ENCODE measurements around the gene ABCF1.

- TF ChIP-seq POLR2AphosphoS5 (IDR thresholded peaks at IDR 0.05; ENCODE audit: low read depth, low read length), result no peak
- no peak for TF ChIP-seq POLR2A (IDR thresholded peaks at IDR 0.05; ENCODE audit: low read depth, low read length)
- TF ChIP-seq TAF1 (IDR thresholded peaks at IDR 0.05; ENCODE audit: borderline replicate concordance, low read depth, low read length), result no peak
These were observed 48.3 kb downstream of the ABCF1 start for GRCh38 chr6:30619561-30619960.
